CD4-positive, CD25-positive, alpha-beta regulatory T cell (primary cell): ENCODE results near the gene CKM. TPM values are rescaled to one million over a fixed set of nuclear protein-coding genes. Genes with fewer than 3 reads are reported as not detected.
A peak's percentile ranks its signal among the peaks of the same experiment; 100 is the strongest.

Source experiments
- ATAC-seq, 2 donors: fragments of 150-1000 bp; cut with Tn5 transposase; one replicate each; pipeline ENCODE4 v1.10.0; 2021; ENCODE audit warnings: low read depth in 2 of 2, moderate number of reproducible peaks in 2 of 2, moderate library complexity in 1 of 2
- DNase-seq, 3 donors: peaks; one replicate each; pipeline versions ENCODE4 v3.0.0 to v3.0.0-alpha.2; 2012 to 2022; ENCODE audit warnings: mixed read lengths in 1 of 3
- H3K27ac ChIP-seq: one replicate; pipeline ENCODE4 v1.7.0; 2013; ENCODE audit warnings: mild to moderate bottlenecking, low read length; ENCODE audit not compliant: insufficient read depth, poor library complexity, severe bottlenecking
- H3K27me3 ChIP-seq: one replicate; pipeline ENCODE4 v1.7.0; 2013; ENCODE audit warnings: low read length; ENCODE audit not compliant: control insufficient read depth, insufficient read depth
- H3K36me3 ChIP-seq: one replicate; pipeline ENCODE4 v1.7.0; 2013; ENCODE audit warnings: mild to moderate bottlenecking, low read length, moderate library complexity; ENCODE audit not compliant: control insufficient read depth, insufficient read depth
- H3K4me1 ChIP-seq: 2 replicates; pipeline ENCODE4 v1.7.0; 2013; ENCODE audit warnings: mild to moderate bottlenecking, low read length; ENCODE audit not compliant: insufficient read depth, control insufficient read depth, poor library complexity, severe bottlenecking
- H3K4me3 ChIP-seq: one replicate; pipeline ENCODE4 v1.7.0; 2013; ENCODE audit warnings: low read depth, mild to moderate bottlenecking, low read length, moderate library complexity
- H3K9me3 ChIP-seq, 2 experiments: 1 replicate in 1 of 2; 2 replicates in 1 of 2; pipeline ENCODE4 v1.7.0; 2013; ENCODE audit warnings: low read length in 2 of 2, mild to moderate bottlenecking in 1 of 2, moderate library complexity in 1 of 2; ENCODE audit not compliant: control insufficient read depth in 2 of 2
- H3K27ac Mint-ChIP-seq, 3 donors: one replicate each; pipeline ENCODE4 v1.8.0; 2020 to 2022; ENCODE audit warnings: mild to moderate bottlenecking in 3 of 3, mixed read lengths in 3 of 3, moderate library complexity in 2 of 3
- H3K27me3 Mint-ChIP-seq: one replicate; pipeline ENCODE4 v1.8.0; 2022; ENCODE audit warnings: mild to moderate bottlenecking, mixed read lengths
- H3K36me3 Mint-ChIP-seq: one replicate; pipeline ENCODE4 v1.8.0; 2020; ENCODE audit warnings: mixed read lengths
- H3K4me1 Mint-ChIP-seq, 4 donors: one replicate each; pipeline ENCODE4 v1.8.0; 2020 to 2022; ENCODE audit warnings: mixed read lengths in 4 of 4, mild to moderate bottlenecking in 1 of 4
- H3K4me3 Mint-ChIP-seq, 4 donors: one replicate each; pipeline ENCODE4 v1.8.0; 2020 to 2022; ENCODE audit warnings: mild to moderate bottlenecking in 4 of 4, mixed read lengths in 4 of 4, moderate library complexity in 3 of 4
- H3K9me3 Mint-ChIP-seq, 7 donors: one replicate each; pipeline ENCODE4 v1.8.0; 2020 to 2022; ENCODE audit warnings: mixed read lengths in 7 of 7, mild to moderate bottlenecking in 3 of 7, moderate library complexity in 2 of 7
- polyA plus RNA-seq, 4 donors: library from polyadenylated mRNA; unstranded; fragments of 300-500 nt; fragmentation: Illumina TruSeq; gene quantifications; one replicate each; pipeline ENCODE4 v1.2.3, GENCODE V29; 2021
- total RNA-seq: library from RNA; stranded (reverse); gene quantifications from one replicate; pipeline ENCODE4 v1.2.3, GENCODE V29; 2022

The CKM gene
- total and polyA plus RNA-seq, 5 donors from 2014 or later = not detected

GRCh38 chr19:45348367-45349125 is 25.9 kb upstream of the CKM start:
- no peak for DNase-seq
- Mint-ChIP-seq H3K27ac (no peak overlapping the region), H3K9me3 (no peaks in the 10 kb centered on the region), H3K27me3 (peaks cover 6% of the 10 kb centered on the region), H3K4me1 (peaks cover 0 to 2% (median 0%) of the 10 kb centered on the region in 4 donors), H3K36me3 (peaks cover 16% of the 10 kb centered on the region), H3K4me3 (no peak overlapping the region)
- no peak for ATAC-seq
- H3K9me3 ChIP-seq = no peaks in the 10 kb centered on the region
- no peaks in the 10 kb centered on the region for H3K4me1 ChIP-seq
- peaks cover 7% of the 10 kb centered on the region for H3K36me3 ChIP-seq
- no peaks in the 10 kb centered on the region for H3K27me3 ChIP-seq
- H3K27ac ChIP-seq = no peak overlapping the region
- no peak overlapping the region for H3K4me3 ChIP-seq

- H3K4me3 ChIP-seq = no peak overlapping the region
- H3K27ac Mint-ChIP-seq = no peak overlapping the region
- peaks cover 6% of the 10 kb centered on the region for H3K27me3 Mint-ChIP-seq
- DNase-seq (no peak), ATAC-seq (no peak)
- H3K9me3 ChIP-seq = no peaks in the 10 kb centered on the region
- no peaks in the 10 kb centered on the region for H3K4me1 Mint-ChIP-seq
- H3K36me3 Mint-ChIP-seq = peaks cover 9% of the 10 kb centered on the region
- no peaks in the 10 kb centered on the region for H3K4me1 ChIP-seq
- peaks cover 4% of the 10 kb centered on the region for H3K36me3 ChIP-seq
- no peaks in the 10 kb centered on the region for H3K9me3 Mint-ChIP-seq
- peaks cover under 1% of the 10 kb centered on the region for H3K27me3 ChIP-seq
- H3K27ac ChIP-seq = no peak overlapping the region
- H3K4me3 Mint-ChIP-seq = no peak overlapping the region
These were observed 25.1 kb upstream of the CKM start for GRCh38 chr19:45347570-45348366.

GRCh38 chr19:45346449-45346848 is 23.8 kb upstream of the CKM start:
- Histone ChIP-seq H3K9me3 (no peaks in the 10 kb centered on the region), H3K4me3 (no peak overlapping the region), H3K36me3 (peaks cover 2% of the 10 kb centered on the region), H3K27ac (no peak overlapping the region), H3K4me1 (no peaks in the 10 kb centered on the region), H3K27me3 (peaks cover 6% of the 10 kb centered on the region)
- H3K9me3 Mint-ChIP-seq = no peaks in the 10 kb centered on the region
- no peak for ATAC-seq
- no peak overlapping the region for H3K4me3 Mint-ChIP-seq
- DNase-seq = no peak
- no peaks in the 10 kb centered on the region for H3K4me1 Mint-ChIP-seq
- H3K36me3 Mint-ChIP-seq = peaks cover 8% of the 10 kb centered on the region
- H3K27ac Mint-ChIP-seq = no peak overlapping the region
- peaks cover 6% of the 10 kb centered on the region for H3K27me3 Mint-ChIP-seq

GRCh38 chr19:45345506-45345860 is 22.8 kb upstream of the CKM start:
- Mint-ChIP-seq H3K27me3 (peaks cover 6% of the 10 kb centered on the region), H3K36me3 (peaks cover 5% of the 10 kb centered on the region), H3K4me1 (no peaks in the 10 kb centered on the region), H3K9me3 (no peaks in the 10 kb centered on the region), H3K4me3 (no peak overlapping the region), H3K27ac (no peak overlapping the region)
- Histone ChIP-seq H3K36me3 (no peaks in the 10 kb centered on the region), H3K9me3 (no peaks in the 10 kb centered on the region), H3K27me3 (peaks cover 6% of the 10 kb centered on the region), H3K27ac (no peak overlapping the region), H3K4me1 (peaks cover 7% of the 10 kb centered on the region), H3K4me3 (no peak overlapping the region)
- DNase-seq = no peak
- ATAC-seq = no peak

GRCh38 chr19:45344621-45345505 is 22.2 kb upstream of the CKM start:
- Histone ChIP-seq H3K9me3 (no peaks in the 10 kb centered on the region), H3K36me3 (no peaks in the 10 kb centered on the region), H3K4me3 (no peak overlapping the region), H3K27me3 (peaks cover 6% of the 10 kb centered on the region), H3K4me1 (peaks cover 10% of the 10 kb centered on the region), H3K27ac (no peak overlapping the region)
- peak overlapping the region in 1 of 3 donors; percentile 40 for H3K27ac Mint-ChIP-seq
- peaks cover 0 to 2% (median 0%) of the 10 kb centered on the region in 7 donors for H3K9me3 Mint-ChIP-seq
- DNase-seq = no peak
- no peak for ATAC-seq
- peaks cover 11% of the 10 kb centered on the region for H3K27me3 Mint-ChIP-seq
- peaks cover 0 to 5% (median 3%) of the 10 kb centered on the region in 4 donors for H3K4me1 Mint-ChIP-seq
- H3K36me3 Mint-ChIP-seq = peaks cover 2% of the 10 kb centered on the region
- H3K4me3 Mint-ChIP-seq = no peak overlapping the region

- H3K4me1 Mint-ChIP-seq = peaks cover 0 to 9% (median 6%) of the 10 kb centered on the region in 4 donors
These were observed 20.2 kb upstream of the CKM start for GRCh38 chr19:45342911-45343310.

GRCh38 chr19:45340899-45341453 is 18.3 kb upstream of the CKM start:
- H3K27me3 ChIP-seq = peaks cover 6% of the 10 kb centered on the region
- ATAC-seq (no peak), DNase-seq (no peak)
- H3K4me1 Mint-ChIP-seq = peaks cover 0 to 9% (median 6%) of the 10 kb centered on the region in 4 donors
- no peaks in the 10 kb centered on the region for H3K36me3 Mint-ChIP-seq
- no peak overlapping the region for H3K27ac ChIP-seq
- peaks cover 0 to 4% (median 0%) of the 10 kb centered on the region in 7 donors for H3K9me3 Mint-ChIP-seq
- H3K4me1 ChIP-seq = peaks cover 10% of the 10 kb centered on the region
- H3K36me3 ChIP-seq = no peaks in the 10 kb centered on the region
- no peaks in the 10 kb centered on the region for H3K9me3 ChIP-seq
- H3K4me3 Mint-ChIP-seq = no peak overlapping the region
- no peak overlapping the region for H3K4me3 ChIP-seq
- peaks cover 35% of the 10 kb centered on the region for H3K27me3 Mint-ChIP-seq
- no peak overlapping the region for H3K27ac Mint-ChIP-seq

More at GRCh38 chr19:45342911-45343310, 20.2 kb upstream of the CKM start:
- Mint-ChIP-seq H3K36me3 (no peaks in the 10 kb centered on the region), H3K4me3 (no peak overlapping the region), H3K9me3 (peaks cover 0 to 2% (median 0%) of the 10 kb centered on the region in 7 donors), H3K27me3 (peaks cover 28% of the 10 kb centered on the region), H3K27ac (no peak overlapping the region)
- Histone ChIP-seq H3K27me3 (peaks cover 6% of the 10 kb centered on the region), H3K4me3 (no peak overlapping the region), H3K36me3 (no peaks in the 10 kb centered on the region), H3K4me1 (peaks cover 10% of the 10 kb centered on the region), H3K9me3 (no peaks in the 10 kb centered on the region), H3K27ac (no peak overlapping the region)
- DNase-seq = no peak
- no peak for ATAC-seq
